ENCODE measurements around the gene CYFIP1. TPM values are rescaled to one million over a fixed set of nuclear protein-coding genes. Genes with fewer than 3 reads are reported as not detected.

Gene CYFIP1
- total and polyA plus RNA-seq, 9 of the 15 experiments (the other 6 are each of a cell fraction or from before 2014, with no cell fraction given) = 3.8 to 59.8 (median 28.3) TPM

DNA sequence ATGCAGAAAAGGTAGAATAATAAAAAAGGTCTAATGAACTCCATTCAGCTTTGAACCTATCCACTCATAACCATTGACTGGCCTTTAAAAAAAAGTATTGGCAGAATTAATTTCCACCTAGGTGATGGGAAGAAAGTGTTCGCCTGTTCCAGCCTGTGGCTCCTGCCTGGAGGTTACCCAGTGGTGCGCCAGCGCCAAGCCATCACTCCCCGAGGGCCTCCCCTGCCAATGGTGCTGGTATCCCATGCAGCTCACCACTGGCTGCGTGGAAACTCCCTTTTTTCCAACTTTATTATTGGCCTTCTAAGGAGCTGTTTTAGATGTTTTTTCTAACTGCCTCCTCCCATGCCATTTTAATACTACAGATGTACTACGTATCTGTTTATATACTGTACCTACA, 112.3 kb downstream of the CYFIP1 start:
- TF ChIP-seq SMARCA4 (IDR thresholded peaks at IDR 0.05) = no peak
- TF ChIP-seq SUPT5H (IDR thresholded peaks at IDR 0.05) = peak; percentile 19; the same call in 1 of the 2 replicates
- no peak overlapping the region for H3K4me2 ChIP-seq (ENCODE audit: insufficient read depth, low read length)
- no peak overlapping the region for H3K27ac ChIP-seq (ENCODE audit: extremely low read depth, low read depth, low read length)
- in situ Hi-C loops (cut with MboI) (no loop called here), intact Hi-C loops (cut with micrococcal nuclease) (no loop called here)
- no peaks in the 10 kb centered on the region for H3K27me3 ChIP-seq (ENCODE audit: control insufficient read depth in 2 of 2, insufficient read depth in 2 of 2, low read length in 2 of 2)
- ChIA-PET CTCF (ENCODE audit: low intra/inter-chr PET ratio) (no interaction called here), POLR2A (interaction anchor here (1.0 kb wide), 1 partner anchor 94 kb away, joined by 3 read pairs; no protein-coding TSS in a partner anchor)
- no peaks in the 10 kb centered on the region for H3K9me1 ChIP-seq (ENCODE audit: control insufficient read depth, insufficient read depth, low read length)
- no peaks in the 10 kb centered on the region for H3K4me1 ChIP-seq (replicated peaks in 1 of 2; ENCODE audit: control insufficient read depth in 2 of 2, insufficient read depth in 2 of 2, low read length in 2 of 2)
- no peaks in the 10 kb centered on the region for H3K9me3 ChIP-seq (replicated peaks; ENCODE audit: control insufficient read depth, insufficient read depth, low read depth, low read length)
- H2AFZ ChIP-seq (ENCODE audit: low read depth, low read length) = no peak overlapping the region
- no peak for DNase-seq (ENCODE audit: extremely low read depth in 1 of 4, low spot score in 3 of 4)
- no peak overlapping the region for H3K4me3 ChIP-seq
- BruUV-seq (replicated peaks) = no TSS peak
- no peak overlapping the region for H3K9ac ChIP-seq (ENCODE audit: insufficient read depth in 1 of 2, low read depth in 2 of 2, low read length in 2 of 2)
- no peaks in the 10 kb centered on the region for H4K20me1 ChIP-seq (replicated peaks; ENCODE audit: control insufficient read depth, insufficient read depth, low read length)
- no peak for FAIRE-seq
- H3K79me2 ChIP-seq (ENCODE audit: control insufficient read depth, insufficient read depth, low read length) = peaks cover 8% of the 10 kb centered on the region; the same call in 1 of the 3 replicates
- no peak for ATAC-seq
- WGBS (ENCODE audit: insufficient coverage, low coverage, missing lambda C conversion rate) = 100% methylated on average over 4 of the region's 6 CpGs
- peaks cover 78% of the 10 kb centered on the region for H3K36me3 ChIP-seq (ENCODE audit: control insufficient read depth, insufficient read depth, low read length)

DNA sequence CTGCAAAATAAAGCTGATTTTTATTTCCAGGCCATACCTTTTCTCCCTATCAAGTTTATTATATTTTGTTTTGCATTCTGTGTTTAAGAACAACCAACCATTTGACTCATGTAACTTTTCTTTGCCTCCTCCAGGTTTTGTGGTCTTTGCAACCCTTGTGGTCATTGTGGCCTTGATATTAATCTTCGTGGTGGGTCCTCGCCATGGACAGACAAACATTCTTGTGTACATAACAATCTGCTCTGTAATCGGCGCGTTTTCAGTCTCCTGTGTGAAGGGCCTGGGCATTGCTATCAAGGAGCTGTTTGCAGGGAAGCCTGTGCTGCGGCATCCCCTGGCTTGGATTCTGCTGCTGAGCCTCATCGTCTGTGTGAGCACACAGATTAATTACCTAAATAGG, 114.1 kb downstream of the CYFIP1 start:
- FAIRE-seq = no peak
- WGBS (ENCODE audit: insufficient coverage, low coverage, missing lambda C conversion rate) = 66% methylated on average over 7 of the region's 7 CpGs
- H3K79me2 ChIP-seq (ENCODE audit: control insufficient read depth, insufficient read depth, low read length) = peaks cover 15% of the 10 kb centered on the region; the same call in 1 of the 3 replicates
- no peak for DNase-seq (ENCODE audit: extremely low read depth in 1 of 4, low spot score in 3 of 4)
- H3K27ac ChIP-seq (ENCODE audit: extremely low read depth, low read depth, low read length) = no peak overlapping the region
- CTCF ChIA-PET (ENCODE audit: low intra/inter-chr PET ratio) = no interaction called here
- H3K9me3 ChIP-seq (replicated peaks; ENCODE audit: control insufficient read depth, insufficient read depth, low read depth, low read length) = no peaks in the 10 kb centered on the region
- H3K36me3 ChIP-seq (ENCODE audit: control insufficient read depth, insufficient read depth, low read length) = peaks cover 93% of the 10 kb centered on the region
- POLR2A ChIA-PET = no interaction called here
- no peaks in the 10 kb centered on the region for H3K27me3 ChIP-seq (ENCODE audit: control insufficient read depth in 2 of 2, insufficient read depth in 2 of 2, low read length in 2 of 2)
- H3K9ac ChIP-seq (ENCODE audit: insufficient read depth in 1 of 2, low read depth in 2 of 2, low read length in 2 of 2) = no peak overlapping the region
- no peak overlapping the region for H3K4me3 ChIP-seq
- H3K4me1 ChIP-seq (replicated peaks in 1 of 2; ENCODE audit: control insufficient read depth in 2 of 2, insufficient read depth in 2 of 2, low read length in 2 of 2) = no peaks in the 10 kb centered on the region
- intact Hi-C loops (cut with micrococcal nuclease) (no loop called here), in situ Hi-C loops (cut with MboI) (no loop called here)
- ATAC-seq = no peak
- no TSS peak for BruUV-seq (replicated peaks)
- no peak overlapping the region for H3K4me2 ChIP-seq (ENCODE audit: insufficient read depth, low read length)
- H2AFZ ChIP-seq (ENCODE audit: low read depth, low read length) = no peak overlapping the region
- no peaks in the 10 kb centered on the region for H4K20me1 ChIP-seq (replicated peaks; ENCODE audit: control insufficient read depth, insufficient read depth, low read length)
- H3K9me1 ChIP-seq (ENCODE audit: control insufficient read depth, insufficient read depth, low read length) = no peaks in the 10 kb centered on the region
- TF ChIP-seq MEF2D (tag; conservative IDR thresholded peaks at IDR 0.05; ENCODE audit: low read depth) (no peak), ZNF146 (CRISPR knock-in tag; IDR thresholded peaks at IDR 0.05; ENCODE audit: unreplicated experiment) (no peak), MLLT1 (IDR thresholded peaks at IDR 0.05) (peak in 1 of 2 experiments; percentile 67; a peak in 1 of 4 replicates), RAD51 (IDR thresholded peaks at IDR 0.05; ENCODE audit: borderline replicate concordance, low read depth) (no peak), SMARCE1 (IDR thresholded peaks at IDR 0.05) (peak; percentile 40; the same call in 1 of the 2 replicates), CREB1 (IDR thresholded peaks at IDR 0.05) (no peak), CREB1 (CRISPR knock-in tag; IDR thresholded peaks at IDR 0.05) (no peak), CBFB (CRISPR knock-in tag; IDR thresholded peaks at IDR 0.05) (no peak), CHCHD3 (CRISPR knock-in tag; IDR thresholded peaks at IDR 0.05) (no peak), RNF2 (IDR thresholded peaks at IDR 0.05) (no peak), SOX6 (IDR thresholded peaks at IDR 0.05) (peak; percentile 29; the same call in 1 of the 2 replicates), SMC3 (conservative IDR thresholded peaks at IDR 0.05; ENCODE audit: insufficient read depth, low read depth, low read length) (no peak), ZNF408 (CRISPR knock-in tag; IDR thresholded peaks at IDR 0.05; ENCODE audit: low read depth) (no peak), FOSL1 (tag; conservative IDR thresholded peaks at IDR 0.05) (0 out of 2 replicates have a peak, but pooled peaks have one; percentile 42), ZNF354B (CRISPR knock-in tag; IDR thresholded peaks at IDR 0.05) (no peak)
- TF ChIP-seq, protein P1, sequence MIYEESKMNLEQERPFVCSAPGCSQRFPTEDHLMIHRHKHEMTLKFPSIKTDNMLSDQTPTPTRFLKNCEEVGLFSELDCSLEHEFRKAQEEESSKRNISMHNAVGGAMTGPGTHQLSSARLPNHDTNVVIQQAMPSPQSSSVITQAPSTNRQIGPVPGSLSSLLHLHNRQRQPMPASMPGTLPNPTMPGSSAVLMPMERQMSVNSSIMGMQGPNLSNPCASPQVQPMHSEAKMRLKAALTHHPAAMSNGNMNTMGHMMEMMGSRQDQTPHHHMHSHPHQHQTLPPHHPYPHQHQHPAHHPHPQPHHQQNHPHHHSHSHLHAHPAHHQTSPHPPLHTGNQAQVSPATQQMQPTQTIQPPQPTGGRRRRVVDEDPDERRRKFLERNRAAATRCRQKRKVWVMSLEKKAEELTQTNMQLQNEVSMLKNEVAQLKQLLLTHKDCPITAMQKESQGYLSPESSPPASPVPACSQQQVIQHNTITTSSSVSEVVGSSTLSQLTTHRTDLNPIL (CRISPR knock-in tag; IDR thresholded peaks at IDR 0.05) = no peak

Measured in K562 (cell line).